Measurements from ENCODE around the gene SPACA6.

SPACA6 gene

DNA sequence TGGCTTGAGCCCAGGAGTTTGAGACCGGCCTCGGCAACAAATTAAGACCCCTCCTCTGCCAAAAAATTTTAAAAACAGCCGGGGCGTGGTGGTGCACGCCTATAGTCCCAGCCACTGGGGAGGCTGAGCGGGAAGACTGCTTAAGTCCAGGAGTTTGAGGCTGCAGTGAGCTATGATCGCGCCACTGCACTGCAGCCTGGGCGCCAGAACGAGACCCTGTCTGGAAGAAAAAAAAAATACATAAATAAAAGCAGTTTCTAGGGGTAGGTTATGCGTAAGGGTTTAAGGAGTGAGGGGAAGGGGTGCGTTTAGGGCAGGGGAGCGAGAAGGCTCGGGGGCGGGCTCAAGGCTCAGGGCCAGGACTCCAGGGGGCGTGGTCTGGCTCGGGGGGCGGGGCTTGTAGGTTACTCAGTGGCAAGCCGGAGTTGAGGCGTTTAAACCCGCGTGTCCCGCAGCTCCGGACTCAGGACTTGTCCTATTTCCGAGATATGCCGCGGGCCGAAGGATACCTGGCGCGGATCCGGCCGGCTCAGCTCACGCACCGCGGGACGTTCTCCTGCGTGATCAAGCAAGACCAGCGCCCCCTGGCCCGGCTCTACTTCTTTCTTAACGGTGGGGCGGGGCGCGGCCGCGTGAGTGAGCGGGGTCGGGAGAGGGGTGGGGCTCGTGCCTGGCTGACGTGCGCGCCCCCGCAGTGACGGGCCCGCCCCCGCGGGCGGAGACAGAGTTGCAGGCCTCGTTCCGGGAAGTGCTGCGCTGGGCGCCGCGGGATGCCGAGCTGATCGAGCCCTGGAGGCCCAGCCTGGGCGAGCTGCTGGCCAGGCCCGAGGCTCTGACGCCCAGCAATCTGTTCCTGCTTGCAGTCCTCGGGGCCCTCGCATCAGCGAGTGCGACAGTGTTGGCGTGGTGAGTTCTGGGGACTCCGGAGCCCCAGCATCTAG is 10.7 kb downstream of the SPACA6 start:
- DNase-seq: peak; percentile 78 to 94 (median 88)

DNA sequence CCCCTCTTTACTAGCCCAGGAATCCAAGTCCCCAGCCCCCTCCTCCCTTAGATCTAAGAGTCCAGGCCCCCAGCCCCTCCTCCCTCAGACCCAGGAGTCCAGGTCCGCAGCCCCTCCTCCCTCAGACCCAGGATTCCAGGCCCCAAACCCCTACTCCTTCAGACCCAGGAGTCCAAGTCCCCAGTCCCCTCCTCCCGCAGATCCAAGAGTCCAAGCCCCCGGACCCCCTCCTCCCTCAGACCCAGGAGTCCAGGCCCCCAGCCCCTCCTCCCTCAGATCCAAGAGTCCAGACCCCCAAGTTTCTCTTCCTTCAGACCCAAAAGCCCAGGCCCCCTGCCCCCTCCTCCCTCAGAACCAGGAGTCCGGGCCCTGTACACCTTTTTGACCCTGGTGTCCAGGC is 11.5 kb downstream of the SPACA6 start:
- DNase-seq: no peak

- DNase-seq: no peak
Measured at GRCh38 chr19:51706296-51706695, 13.2 kb downstream of the SPACA6 start.

DNA sequence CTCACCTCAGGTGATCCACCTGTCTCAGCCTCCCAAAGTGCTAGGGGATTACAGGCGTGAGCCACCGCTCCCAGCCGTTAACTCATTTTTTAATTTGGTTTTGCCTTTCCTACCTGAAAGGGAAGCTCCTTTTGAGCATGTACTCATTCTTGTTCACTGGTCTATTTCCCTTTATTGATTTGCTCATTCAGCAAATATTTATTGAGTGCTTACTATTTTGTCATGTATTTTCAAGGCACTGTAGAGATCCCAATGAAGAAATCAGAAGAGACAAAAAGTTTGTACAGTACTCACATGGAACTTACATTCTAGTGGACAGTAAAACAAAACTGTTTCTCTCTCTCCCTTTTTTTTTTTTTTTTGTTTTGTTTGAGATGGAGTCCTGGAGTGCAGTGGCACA is 13.8 kb downstream of the SPACA6 start:
- no peak for DNase-seq

- peak in 1 of 14 donors; percentile 41 for DNase-seq
Measured at GRCh38 chr19:51708811-51709210, 15.7 kb downstream of the SPACA6 start.

- DNase-seq: no peak
Measured at GRCh38 chr19:51709575-51709974, 16.4 kb downstream of the SPACA6 start.

- no peak for DNase-seq
Measured at GRCh38 chr19:51710163-51710562, 17.0 kb downstream of the SPACA6 start.

DNA sequence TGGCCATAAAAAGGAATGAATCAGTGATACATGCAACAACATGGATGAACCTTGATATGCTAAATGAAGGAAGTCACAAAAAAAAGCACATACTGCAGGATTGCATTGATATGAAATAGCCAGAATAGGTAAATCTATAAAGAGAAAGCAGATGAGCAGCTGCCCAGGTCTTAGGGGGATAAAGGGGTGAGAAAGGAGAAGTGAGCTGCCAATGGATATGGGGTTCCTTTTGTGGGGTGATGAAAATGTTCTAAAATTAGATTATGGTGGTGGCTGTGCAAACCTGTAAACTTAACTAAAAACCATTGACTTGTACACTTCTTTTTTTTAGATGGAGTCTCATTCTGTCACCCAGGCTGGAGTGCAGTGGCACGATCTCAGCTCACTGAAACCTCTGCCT is 18.6 kb downstream of the SPACA6 start:
- no peak for DNase-seq

GRCh38 chr19:51712461-51713081 is 19.4 kb downstream of the SPACA6 start:
- no peak for DNase-seq

DNA sequence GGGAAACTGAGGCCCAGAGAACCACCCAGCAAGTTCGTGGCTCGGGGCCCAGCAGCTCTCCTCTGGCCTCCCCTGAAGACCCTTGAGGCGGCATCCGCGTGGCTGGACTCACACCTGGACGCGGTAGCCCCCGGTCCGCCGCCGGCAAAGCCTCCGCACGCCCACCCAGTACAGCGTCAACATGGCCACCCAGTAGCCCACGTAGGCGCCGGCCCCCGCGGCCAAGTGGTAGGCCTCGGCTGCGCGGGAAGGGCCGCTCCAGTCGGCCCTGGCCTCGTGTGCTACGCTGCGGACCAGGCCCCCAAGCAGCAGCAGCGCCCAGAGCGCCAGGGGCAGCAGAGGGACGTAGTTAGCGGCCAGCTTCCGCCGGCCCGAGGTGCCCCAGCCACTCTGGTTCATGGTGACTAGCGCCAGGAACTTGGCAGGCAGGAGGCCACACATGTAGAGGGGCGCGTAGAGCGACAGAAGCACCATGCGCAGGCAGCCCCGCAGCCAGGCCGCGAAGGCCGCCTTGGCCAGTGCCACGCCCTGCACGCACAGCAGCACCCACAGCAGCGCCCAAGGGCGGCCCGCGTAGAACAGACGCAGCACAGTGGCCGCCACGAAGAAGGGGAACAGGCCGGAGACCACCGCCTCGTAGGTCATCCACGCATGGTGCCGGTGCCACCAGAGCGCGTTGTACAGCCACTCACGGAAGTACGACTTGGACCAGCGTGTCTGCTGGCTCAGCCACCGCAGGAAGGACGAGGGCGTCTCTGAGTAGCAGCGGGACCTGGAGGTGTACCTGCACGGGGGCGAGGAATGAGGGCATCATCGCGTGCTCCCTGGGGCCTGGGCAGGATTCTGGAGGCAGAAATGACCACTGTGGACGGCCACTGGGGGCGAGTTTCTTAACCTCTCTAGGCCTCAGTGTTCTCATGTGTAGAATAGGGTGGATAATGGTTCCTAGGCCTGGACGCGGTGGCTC is 20.5 kb downstream of the SPACA6 start:
- DNase-seq: no peak

- DNase-seq: no peak
Measured at GRCh38 chr19:51714848-51715247, 21.7 kb downstream of the SPACA6 start.

DNA sequence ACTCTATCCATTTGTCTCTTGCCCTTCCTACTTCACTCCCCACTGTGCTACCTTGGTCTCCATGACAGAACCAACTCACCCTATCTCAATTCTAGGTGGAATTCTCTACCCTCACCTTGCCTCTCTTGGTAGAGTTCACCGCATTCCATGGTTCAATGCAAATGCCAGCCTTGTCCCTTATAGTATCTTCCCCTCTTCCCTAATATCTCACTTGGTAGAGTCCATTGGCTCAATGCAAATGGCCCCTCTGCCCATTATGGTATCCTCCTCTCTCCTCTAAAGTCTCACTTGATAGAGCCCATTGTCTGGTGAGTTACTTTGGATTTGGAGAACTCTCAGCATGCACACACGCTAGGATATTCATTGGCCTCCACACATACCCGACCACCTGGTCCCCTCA is 22.7 kb downstream of the SPACA6 start:
- DNase-seq: no peak

DNA sequence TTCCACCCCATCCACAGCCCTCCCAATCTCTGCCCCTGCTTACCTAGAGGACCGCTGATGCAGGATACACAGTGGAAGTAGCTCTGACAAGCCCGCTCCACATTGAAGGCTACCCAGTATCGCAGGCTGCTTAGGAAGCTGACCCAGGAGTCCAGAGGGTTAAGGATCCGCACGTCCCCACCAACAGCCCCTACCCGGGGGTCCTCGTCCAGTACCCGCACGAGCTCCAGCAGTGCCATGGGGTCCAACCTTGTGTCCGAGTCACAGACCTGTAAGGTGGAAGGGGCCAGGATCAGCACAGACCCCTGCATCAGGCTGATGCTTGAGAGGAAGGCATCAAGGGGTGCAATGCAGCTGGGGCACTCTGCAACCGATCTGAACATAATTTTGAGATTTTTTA is 23.8 kb downstream of the SPACA6 start:
- DNase-seq: no peak

DNA sequence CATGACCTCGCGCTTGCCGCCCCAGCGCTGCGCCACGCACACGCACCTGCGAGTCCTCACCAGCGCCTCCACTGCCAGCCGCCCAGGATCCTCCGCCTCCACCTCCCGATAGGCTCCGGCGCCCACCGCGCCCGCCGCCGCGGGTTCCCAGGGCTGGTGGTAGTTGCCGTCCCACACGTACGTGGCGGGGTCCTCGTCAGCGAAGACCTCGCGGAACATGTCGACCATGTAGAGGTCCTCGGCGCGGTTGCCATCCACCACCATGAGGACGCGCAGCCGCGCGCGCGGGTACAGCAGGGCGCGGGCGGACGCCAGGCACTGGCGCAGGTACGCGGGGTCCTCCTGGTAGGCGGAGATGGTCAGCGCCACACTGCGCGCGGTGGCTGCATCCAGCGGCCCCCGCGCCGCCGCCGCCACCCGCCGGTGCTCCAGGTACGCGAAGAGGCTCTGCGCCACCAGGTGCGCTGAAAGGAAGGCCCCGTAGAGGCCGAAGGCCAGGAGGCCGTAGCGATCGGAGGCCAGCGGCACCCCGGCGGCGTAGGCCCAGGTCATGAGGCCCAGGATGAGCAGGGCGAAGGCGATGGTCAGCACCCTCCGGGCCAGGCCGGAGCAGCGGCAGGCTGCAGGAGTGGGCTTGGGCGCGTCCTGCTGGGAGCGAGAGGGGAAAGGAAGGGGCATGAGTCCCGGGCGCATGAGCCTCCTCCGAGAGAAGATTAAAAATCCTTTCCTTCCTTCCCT is 26.3 kb downstream of the SPACA6 start:
- DNase-seq: peak in 1 of 14 donors; percentile 53

- no peak for DNase-seq
Measured at GRCh38 chr19:51721905-51722304, 28.8 kb downstream of the SPACA6 start.

DNA sequence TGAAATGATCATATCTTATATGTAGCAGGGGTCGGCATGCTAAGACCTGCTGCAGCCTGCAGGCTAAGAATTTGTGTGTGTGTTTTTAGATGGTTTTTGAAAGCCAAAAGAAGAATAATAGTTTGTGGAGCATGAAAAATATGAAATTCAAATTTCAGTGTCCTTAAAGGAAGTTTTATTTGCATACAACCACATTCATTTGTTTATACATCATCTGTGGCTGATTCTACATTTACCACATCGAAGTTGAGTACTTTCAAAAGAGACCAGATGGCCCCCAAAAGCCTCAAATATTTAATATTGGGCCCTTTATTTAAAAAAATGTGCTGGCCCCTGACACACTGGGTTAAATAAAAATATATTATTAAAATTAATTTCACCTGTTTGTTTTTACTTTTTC is 29.4 kb downstream of the SPACA6 start:
- no peak for DNase-seq

- DNase-seq: peak in 1 of 14 donors; percentile 11
Measured at GRCh38 chr19:51724543-51724942, 31.4 kb downstream of the SPACA6 start.

- DNase-seq: peak in 12 of 14 donors; percentile 17 to 88 (median 58)
Measured at GRCh38 chr19:51726049-51726448, 32.9 kb downstream of the SPACA6 start.

DNA sequence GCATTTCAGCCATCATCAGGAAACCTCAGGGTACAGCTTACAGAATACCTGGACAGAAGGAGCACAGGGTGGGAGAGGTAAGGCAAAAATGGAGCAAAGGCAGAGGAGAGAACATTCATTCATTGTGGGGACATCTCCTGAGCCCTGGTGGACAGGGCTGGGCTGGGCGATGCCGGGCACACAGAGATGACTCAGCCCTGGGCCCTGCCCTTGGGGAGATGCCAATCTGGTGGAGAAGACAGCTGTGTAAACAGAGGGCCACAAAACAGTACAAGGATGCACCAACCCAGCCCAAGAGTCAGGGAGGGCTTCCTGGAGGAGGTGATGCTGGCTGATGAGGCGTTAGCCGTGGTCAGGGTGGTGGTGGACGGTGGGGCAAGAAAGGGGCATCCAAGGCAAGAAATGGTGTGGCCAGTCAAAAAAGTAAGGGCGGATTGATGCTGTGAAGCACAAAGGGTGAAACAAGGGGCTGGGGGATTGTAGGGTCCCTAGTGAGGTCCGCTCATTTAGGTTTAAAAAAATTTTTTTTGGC is 34.3 kb downstream of the SPACA6 start:
- peak in 2 of 14 donors; percentile 6 to 45 for DNase-seq

- no peak for DNase-seq
Measured at GRCh38 chr19:51729781-51730180, 36.7 kb downstream of the SPACA6 start.

DNA sequence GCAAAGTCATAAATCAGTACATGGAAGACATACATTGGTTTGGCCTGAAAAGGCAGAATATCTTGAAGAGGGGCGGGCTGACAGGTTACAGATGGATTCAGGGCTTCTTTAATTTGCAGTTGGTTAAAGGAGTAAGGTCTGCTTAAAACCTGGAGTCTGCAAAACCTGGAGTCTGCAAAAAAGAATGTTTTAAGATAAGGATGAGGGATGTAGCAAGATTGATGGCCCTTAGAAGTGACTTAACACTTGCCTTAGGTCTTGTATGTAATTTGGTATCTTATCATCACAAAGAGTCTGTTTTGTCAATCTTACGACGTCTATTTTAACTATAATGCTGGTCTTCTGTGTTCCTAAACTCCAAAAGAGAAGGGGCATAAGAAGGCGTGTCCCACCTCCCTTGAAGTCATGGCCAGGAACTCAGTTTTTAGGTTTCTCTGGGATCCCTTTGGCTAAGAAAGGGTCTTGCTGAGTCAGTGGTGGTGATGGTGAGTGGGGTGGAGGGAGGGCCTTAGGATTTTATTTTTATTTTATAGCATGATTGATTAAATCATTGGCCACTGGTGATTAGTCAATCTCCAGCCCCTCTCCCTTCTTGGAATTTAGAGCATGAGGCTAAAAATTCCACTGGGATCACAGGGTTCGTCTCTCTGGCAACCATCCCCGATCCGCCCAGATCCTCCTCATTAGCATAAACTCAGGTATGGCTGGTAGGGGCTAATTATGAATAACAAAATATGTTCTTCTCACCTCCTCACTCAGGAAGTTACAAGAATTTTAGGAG is 40.8 kb downstream of the SPACA6 start:
- DNase-seq: no peak
